Keratinocyte (primary cell): ENCODE measurements around the gene RAD9A. TPM values are rescaled to one million over a fixed set of nuclear protein-coding genes. Genes with fewer than 3 reads are reported as not detected.

ENCODE experiments used
- DNase-seq: peaks from one replicate; pipeline ENCODE4 v3.0.0-alpha.2; 2011; ENCODE audit warnings: low read depth, missing footprints, low spot score
- FAIRE-seq: peaks from 2 replicates; lab custom pipeline; 2011; peaks lifted over from hg19 to GRCh38; lab: Jason Lieb, UNC
- H2AFZ ChIP-seq: 2 replicates; pipeline ENCODE4 v1.6.0; 2012; ENCODE audit warnings: low read length, control low read depth, inconsistent platforms; ENCODE audit not compliant: control insufficient read depth
- H3K27ac ChIP-seq: 2 replicates; pipeline ENCODE4 v1.5.1; 2011; ENCODE audit warnings: low read length; ENCODE audit not compliant: control insufficient read depth, insufficient read depth
- H3K27me3 ChIP-seq: 3 replicates; pipeline ENCODE4 v1.6.0; 2011; ENCODE audit warnings: low read length; ENCODE audit not compliant: control insufficient read depth, insufficient read depth; ENCODE audit errors: extremely low read depth
- H3K36me3 ChIP-seq, 2 experiments: 2 replicates in 1 of 2; 3 replicates in 1 of 2; pipeline ENCODE4 v1.5.1; 2011; ENCODE audit warnings: low read length in 2 of 2, mild to moderate bottlenecking in 1 of 2; ENCODE audit not compliant: control insufficient read depth in 2 of 2, insufficient read depth in 2 of 2; ENCODE audit errors: extremely low read depth in 1 of 2
- H3K4me1 ChIP-seq: 3 replicates; pipeline ENCODE4 v1.5.1; 2011; ENCODE audit warnings: low read length; ENCODE audit not compliant: control insufficient read depth, insufficient read depth; ENCODE audit errors: extremely low read depth
- H3K4me2 ChIP-seq: 3 replicates; pipeline ENCODE4 v1.6.0; 2011; ENCODE audit warnings: low read depth, low read length; ENCODE audit not compliant: control insufficient read depth, insufficient read depth; ENCODE audit errors: extremely low read depth
- H3K4me3 ChIP-seq, 3 experiments: fragments of 200-600 bp in 1 of 3; sonication (generic) in 1 of 3; 2 replicates in 2 of 3; 3 replicates in 1 of 3; pipeline ENCODE4 v1.5.1; 2011 to 2016; ENCODE audit warnings: low read length in 3 of 3, mild to moderate bottlenecking in 3 of 3, control low read depth in 2 of 3, inconsistent platforms in 1 of 3, low read depth in 1 of 3, mixed read lengths in 1 of 3, mixed run types in 1 of 3, moderate library complexity in 1 of 3; ENCODE audit not compliant: control insufficient read depth in 2 of 3, insufficient read depth in 2 of 3; ENCODE audit errors: extremely low read depth in 1 of 3
- H3K79me2 ChIP-seq: 2 replicates; pipeline ENCODE4 v1.6.0; 2012; ENCODE audit warnings: low read length; ENCODE audit not compliant: control insufficient read depth, insufficient read depth
- H3K9ac ChIP-seq: 3 replicates; pipeline ENCODE4 v1.6.0; 2011; ENCODE audit warnings: low read length; ENCODE audit not compliant: control insufficient read depth, insufficient read depth; ENCODE audit errors: extremely low read depth
- H3K9me1 ChIP-seq: 3 replicates; pipeline ENCODE4 v1.6.0; 2011; ENCODE audit warnings: low read length; ENCODE audit not compliant: control insufficient read depth, insufficient read depth; ENCODE audit errors: extremely low read depth
- H3K9me3 ChIP-seq: 2 replicates; pipeline ENCODE4 v1.5.1; 2012; ENCODE audit warnings: low read depth, low read length; ENCODE audit not compliant: control insufficient read depth
- H4K20me1 ChIP-seq: 3 replicates; pipeline ENCODE4 v1.6.0; 2011; ENCODE audit warnings: low read length; ENCODE audit not compliant: control insufficient read depth, insufficient read depth; ENCODE audit errors: extremely low read depth
- CTCF ChIP-seq, 3 experiments: IDR thresholded peaks in 1 of 3; conservative IDR thresholded peaks in 1 of 3; optimal IDR thresholded peaks in 1 of 3; 2 replicates in 2 of 3; 3 replicates in 1 of 3; pipeline versions ENCODE3 to v1.5.1; 2011; ENCODE audit warnings: low read length in 3 of 3, mild to moderate bottlenecking in 3 of 3, moderate library complexity in 2 of 3, control low read depth in 1 of 3, inconsistent platforms in 1 of 3; ENCODE audit not compliant: insufficient read depth in 2 of 3; ENCODE audit errors: extremely low read depth in 1 of 3
- EZH2 ChIP-seq: IDR thresholded peaks from one replicate; pipeline ENCODE4 v1.6.1; 2012; ENCODE audit warnings: inconsistent platforms, mild to moderate bottlenecking, low read length, moderate library complexity
- dilution Hi-C: fragments of 300-500 bp; cut with MboI; formaldehyde crosslinking; loops from one replicate; pipeline ENCODE4 v1.7.0; 2020; ENCODE audit warnings: low sequenced_read_pairs; ENCODE audit not compliant: extremely low pct_ligation_motif_present
- polyA plus RNA-seq, 5 experiments: library from polyadenylated mRNA; depleted of rRNA in 3 of 5; stranded (reverse) in 3 of 5; stranded (forward) in 1 of 5; unstranded in 1 of 5; fragments of >200 nt; gene quantifications; 1 replicate in 1 of 5; 2 replicates in 3 of 5; 3 replicates in 1 of 5; pipeline versions ENCODE4 v1.2.1 to v1.2.3, GENCODE V29; 2011 to 2012; ENCODE audit warnings: missing spikeins in 2 of 5, low read depth in 1 of 5, low replicate concordance in 1 of 5

The RAD9A gene
- polyA plus RNA-seq, 1 donor (not counting 4 experiments of a cell fraction or from before 2014, with no cell fraction given): 5.7 TPM

- H4K20me1 ChIP-seq: no peaks in the 10 kb centered on the region
- H3K27me3 ChIP-seq: no peaks in the 10 kb centered on the region
- TF ChIP-seq EZH2 (no peak), CTCF (optimal IDR thresholded peaks at IDR 0.05 in 1 of 3, IDR thresholded peaks at IDR 0.05 in 1 of 3, conservative IDR thresholded peaks at IDR 0.05 in 1 of 3; ENCODE audit: extremely low read depth in 1 of 3, insufficient read depth in 2 of 3, low read length in 3 of 3) (no peak)
- DNase-seq (no peak), FAIRE-seq (no peak)
- H3K4me2 ChIP-seq: peak overlapping the region; percentile 95
- H3K9ac ChIP-seq: peak overlapping the region; percentile 90
- H3K9me1 ChIP-seq: no peaks in the 10 kb centered on the region
- no peaks in the 10 kb centered on the region for H3K9me3 ChIP-seq
- dilution Hi-C loops: no loop called here
- no peak overlapping the region for H2AFZ ChIP-seq
- H3K4me1 ChIP-seq: peaks cover 12% of the 10 kb centered on the region
- H3K79me2 ChIP-seq: peaks cover 18% of the 10 kb centered on the region
- peaks cover 23 to 30% of the 10 kb centered on the region in 2 experiments for H3K36me3 ChIP-seq
- H3K27ac ChIP-seq: peak overlapping the region; percentile 66
- peak overlapping the region; percentile 74 to 99 (median 82) for H3K4me3 ChIP-seq
Observed at GRCh38 chr11:67400251-67400941, 8.6 kb downstream of the RAD9A start.

- H3K79me2 ChIP-seq: peaks cover 18% of the 10 kb centered on the region
- H3K9me3 ChIP-seq: no peaks in the 10 kb centered on the region
- peak overlapping the region; percentile 66 for H3K27ac ChIP-seq
- H3K4me1 ChIP-seq: peaks cover 12% of the 10 kb centered on the region
- TF ChIP-seq EZH2 (no peak), CTCF (optimal IDR thresholded peaks at IDR 0.05 in 1 of 3, IDR thresholded peaks at IDR 0.05 in 1 of 3, conservative IDR thresholded peaks at IDR 0.05 in 1 of 3; ENCODE audit: extremely low read depth in 1 of 3, insufficient read depth in 2 of 3, low read length in 3 of 3) (no peak)
- peak overlapping the region; percentile 95 for H3K4me2 ChIP-seq
- H3K9ac ChIP-seq: peak overlapping the region; percentile 90
- peaks cover 21 to 25% of the 10 kb centered on the region in 2 experiments for H3K36me3 ChIP-seq
- peak overlapping the region; percentile 74 to 99 (median 82) for H3K4me3 ChIP-seq
- no peaks in the 10 kb centered on the region for H3K9me1 ChIP-seq
- dilution Hi-C loops: no loop called here
- no peak overlapping the region for H2AFZ ChIP-seq
- FAIRE-seq (no peak), DNase-seq (no peak)
- no peaks in the 10 kb centered on the region for H3K27me3 ChIP-seq
- H4K20me1 ChIP-seq: no peaks in the 10 kb centered on the region
Observed at GRCh38 chr11:67400942-67401494, 9.2 kb downstream of the RAD9A start.
